Testis (tissue), 3 donors: ENCODE data around the gene SPP1. TPM values are rescaled to one million over a fixed set of nuclear protein-coding genes. Genes with fewer than 3 reads are reported as not detected.
A peak's percentile ranks its signal among the peaks of the same experiment; 100 is the strongest.
"Not testable (repeated sequence)": the region's sequence is repeated elsewhere in the genome, so short reads cannot be mapped to it uniquely, and the experiment has no call there.

Experiments
- DNase-seq: peaks from one replicate; pipeline ENCODE4 v3.0.0-alpha.2; 2019
- H3K27ac ChIP-seq, 2 donors: fragments of 200-600 bp; sonication (generic); one replicate each; pipeline ENCODE4 v1.5.1; 2019
- H3K27me3 ChIP-seq: fragments of 200-600 bp; sonication (generic); one replicate; pipeline ENCODE4 v1.5.1; 2019
- H3K36me3 ChIP-seq: fragments of 200-600 bp; sonication (generic); one replicate; pipeline ENCODE4 v1.5.1; 2017; ENCODE audit warnings: low read depth; ENCODE audit errors: missing control alignments
- H3K4me1 ChIP-seq: fragments of 200-600 bp; sonication (generic); one replicate; pipeline ENCODE4 v1.5.1; 2019
- H3K4me3 ChIP-seq, 2 donors: fragments of 200-600 bp; sonication (generic); one replicate each; pipeline ENCODE4 v1.5.1; 2017 to 2019
- H3K9me3 ChIP-seq: fragments of 200-600 bp; sonication (generic); one replicate; pipeline ENCODE4 v1.5.1; 2017
- POLR2A ChIP-seq: fragments of 450-650 bp; IDR thresholded peaks from one replicate; pipeline ENCODE4 v1.6.1; 2017; ENCODE audit warnings: antibody characterized with exemption, mild to moderate bottlenecking, moderate library complexity
- WGBS, 2 donors: methylation state at CpG; one replicate each; pipeline ENCODE4 v1.1.5; 2018; 5-methylcytosine and 5-hydroxymethylcytosine counted together
- intact Hi-C: fragments of 100-400 bp; cut with DNase I; formaldehyde crosslinking; loops from one replicate; pipeline ENCODE4 v1.15.1; 2023; ENCODE audit warnings: low total_unique reads
- polyA plus RNA-seq: library from polyadenylated mRNA; stranded (reverse); fragments of 350-450 nt; fragmentation: Illumina TruSeq; extraction: RNeasy Lipid Tissue Mini Kit (QIAGEN cat#74804); gene quantifications from one replicate; pipeline ENCODE4 v1.2.3, GENCODE V29; 2014; ENCODE audit warnings: low read depth, low replicate concordance; ENCODE audit not compliant: insufficient read depth
- total RNA-seq, 2 donors: library from RNA; depleted of rRNA; stranded (reverse); fragments of >200 nt; gene quantifications; one replicate each; pipeline ENCODE4 v1.2.3, GENCODE V29; 2016
- TF ChIP-seq, protein P1 (sequence below), 3 experiments: fragments of 450-650 bp in 2 of 3; fragments of 200-600 bp in 1 of 3; sonication (generic) in 1 of 3; IDR thresholded peaks; one replicate each; pipeline ENCODE4 v1.5.1; 2016 to 2019; ENCODE audit warnings: antibody characterized with exemption in 3 of 3, mild to moderate bottlenecking in 2 of 3, moderate library complexity in 1 of 3

SPP1 gene
- total and polyA plus RNA-seq, 3 donors from 2014 or later: 5.0 to 71.7 (median 30.2) TPM

GRCh38 chr4:87937523-87937922 is 38.0 kb upstream of the SPP1 start:
- no peaks in the 10 kb centered on the region for H3K4me1 ChIP-seq
- no peaks in the 10 kb centered on the region for H3K27me3 ChIP-seq
- WGBS, 2 donors: 92 to 100% methylated on average over 1 of the region's 1 CpG
- H3K4me3 ChIP-seq: no peak overlapping the region
- H3K27ac ChIP-seq: no peak overlapping the region
- H3K9me3 ChIP-seq: no peaks in the 10 kb centered on the region
- DNase-seq: no peak
- H3K36me3 ChIP-seq: no peaks in the 10 kb centered on the region
- intact Hi-C loops: no loop called here
- TF ChIP-seq POLR2A: no peak
- TF ChIP-seq, protein P1, sequence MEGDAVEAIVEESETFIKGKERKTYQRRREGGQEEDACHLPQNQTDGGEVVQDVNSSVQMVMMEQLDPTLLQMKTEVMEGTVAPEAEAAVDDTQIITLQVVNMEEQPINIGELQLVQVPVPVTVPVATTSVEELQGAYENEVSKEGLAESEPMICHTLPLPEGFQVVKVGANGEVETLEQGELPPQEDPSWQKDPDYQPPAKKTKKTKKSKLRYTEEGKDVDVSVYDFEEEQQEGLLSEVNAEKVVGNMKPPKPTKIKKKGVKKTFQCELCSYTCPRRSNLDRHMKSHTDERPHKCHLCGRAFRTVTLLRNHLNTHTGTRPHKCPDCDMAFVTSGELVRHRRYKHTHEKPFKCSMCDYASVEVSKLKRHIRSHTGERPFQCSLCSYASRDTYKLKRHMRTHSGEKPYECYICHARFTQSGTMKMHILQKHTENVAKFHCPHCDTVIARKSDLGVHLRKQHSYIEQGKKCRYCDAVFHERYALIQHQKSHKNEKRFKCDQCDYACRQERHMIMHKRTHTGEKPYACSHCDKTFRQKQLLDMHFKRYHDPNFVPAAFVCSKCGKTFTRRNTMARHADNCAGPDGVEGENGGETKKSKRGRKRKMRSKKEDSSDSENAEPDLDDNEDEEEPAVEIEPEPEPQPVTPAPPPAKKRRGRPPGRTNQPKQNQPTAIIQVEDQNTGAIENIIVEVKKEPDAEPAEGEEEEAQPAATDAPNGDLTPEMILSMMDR (IDR thresholded peaks at IDR 0.05): no peak

GRCh38 chr4:87938746-87939145 is 36.8 kb upstream of the SPP1 start:
- no peak for TF ChIP-seq POLR2A
- TF ChIP-seq, protein P1 (IDR thresholded peaks at IDR 0.05): no peak
- Histone ChIP-seq H3K36me3 (no peaks in the 10 kb centered on the region), H3K4me1 (no peaks in the 10 kb centered on the region), H3K9me3 (no peaks in the 10 kb centered on the region), H3K27ac (no peak overlapping the region), H3K27me3 (no peaks in the 10 kb centered on the region), H3K4me3 (no peak overlapping the region)
- no peak for DNase-seq
- intact Hi-C loops: no loop called here

DNA sequence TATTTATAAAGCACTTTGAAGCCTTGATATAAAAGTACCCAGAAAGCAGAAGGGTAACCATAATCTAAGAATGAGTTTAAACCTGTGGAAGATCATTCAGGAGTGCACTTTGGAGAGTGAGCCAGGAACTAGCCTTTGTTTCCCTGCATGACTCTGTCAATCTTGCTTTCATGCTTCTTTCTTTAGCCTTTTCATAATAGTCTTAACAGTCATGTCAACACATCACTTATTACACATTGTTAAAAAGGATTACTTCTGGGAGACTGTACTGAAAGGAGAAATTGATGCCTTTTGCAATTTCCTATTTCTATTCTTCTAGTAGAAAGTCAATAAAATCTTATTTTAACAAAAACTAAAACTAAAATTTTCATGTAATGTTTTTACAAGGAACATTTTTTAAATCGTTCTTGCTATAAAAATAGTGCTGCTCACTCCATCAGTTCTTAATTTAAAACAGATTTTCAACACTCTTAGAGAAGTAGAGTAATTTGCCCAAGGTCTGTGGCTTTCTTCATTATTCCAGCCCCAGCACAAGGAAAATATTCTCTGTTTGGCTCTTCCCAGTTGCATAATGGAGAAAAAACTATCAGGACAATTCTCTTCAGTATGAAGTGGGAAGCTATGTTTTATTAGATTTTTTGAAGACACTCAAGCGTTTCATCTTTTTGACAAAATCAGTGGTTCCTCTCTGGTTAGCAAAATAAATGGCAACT is 35.4 kb upstream of the SPP1 start:
- no peaks in the 10 kb centered on the region for H3K36me3 ChIP-seq
- H3K9me3 ChIP-seq: no peaks in the 10 kb centered on the region
- intact Hi-C loops: no loop called here
- H3K4me1 ChIP-seq: no peaks in the 10 kb centered on the region
- 56 to 61% methylated on average over 2 of the region's 2 CpGs for WGBS, 2 donors
- DNase-seq: no peak
- H3K27ac ChIP-seq: peak overlapping the region in 1 of 2 donors; percentile 30
- H3K27me3 ChIP-seq: no peaks in the 10 kb centered on the region
- TF ChIP-seq POLR2A: no peak
- TF ChIP-seq, protein P1 (IDR thresholded peaks at IDR 0.05): no peak
- no peak overlapping the region for H3K4me3 ChIP-seq

GRCh38 chr4:87940809-87941208 is 34.7 kb upstream of the SPP1 start:
- H3K4me3 ChIP-seq, intact Hi-C loops, H3K27ac ChIP-seq, H3K9me3 ChIP-seq, H3K4me1 ChIP-seq, H3K36me3 ChIP-seq, DNase-seq, H3K27me3 ChIP-seq: not testable (repeated sequence)
- 88 to 91% methylated on average over 2 of the region's 2 CpGs for WGBS, 2 donors

DNA sequence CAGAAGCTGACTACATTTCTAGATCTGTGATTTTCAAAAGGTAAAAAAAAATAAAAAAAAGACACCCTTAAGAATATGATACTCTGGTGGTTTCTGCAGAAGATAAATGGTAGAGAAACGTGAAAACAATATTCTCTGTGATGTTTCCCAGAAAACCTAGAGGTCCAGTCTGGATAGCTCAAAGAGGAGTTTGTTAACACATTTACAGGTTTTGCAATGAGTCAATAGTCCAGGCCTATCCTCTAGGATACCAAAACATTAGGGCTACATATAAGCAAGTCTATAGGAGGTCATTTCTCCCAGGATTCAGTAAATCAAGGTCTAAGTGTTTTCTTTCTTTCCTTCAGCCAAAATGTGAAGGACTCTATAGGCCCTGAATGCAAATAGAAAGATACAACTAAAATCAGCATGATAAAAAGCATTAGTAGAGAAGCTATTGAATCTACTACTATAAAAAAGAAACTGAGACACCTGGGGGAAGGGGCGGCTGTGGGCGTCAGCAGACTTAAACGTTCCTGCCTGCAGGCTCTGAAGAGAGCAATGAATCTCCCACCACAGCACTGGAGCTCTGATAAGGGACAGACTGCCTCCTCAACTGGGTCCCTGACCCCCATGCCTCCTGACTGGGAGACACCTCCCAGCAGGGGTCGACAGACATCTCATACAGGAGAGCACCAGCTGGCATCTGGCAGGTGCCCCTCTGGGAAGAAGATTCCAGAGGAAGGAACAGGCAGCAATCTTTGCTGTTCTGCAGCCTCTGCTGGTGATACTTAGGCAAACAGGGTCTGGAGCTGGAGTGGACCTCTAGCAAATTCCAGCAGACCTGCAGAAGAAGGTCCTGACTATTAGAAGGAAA is 33.7 kb upstream of the SPP1 start:
- TF ChIP-seq POLR2A: no peak
- TF ChIP-seq, protein P1 (IDR thresholded peaks at IDR 0.05): no peak
- Histone ChIP-seq H3K4me1 (no peaks in the 10 kb centered on the region), H3K27me3 (no peaks in the 10 kb centered on the region), H3K36me3 (no peaks in the 10 kb centered on the region), H3K4me3 (no peak overlapping the region), H3K9me3 (no peaks in the 10 kb centered on the region), H3K27ac (no peak overlapping the region)
- 58 to 62% methylated on average over 5 of the region's 5 CpGs for WGBS, 2 donors
- DNase-seq: no peak
- intact Hi-C loops: no loop called here
